Neural progenitor cell (in vitro differentiated cells): ENCODE data around the gene MEMO1. TPM values are rescaled to one million over a fixed set of nuclear protein-coding genes. Genes with fewer than 3 reads are reported as not detected.
"Not testable (repeated sequence)": the region's sequence is repeated elsewhere in the genome, so short reads cannot be mapped to it uniquely, and the experiment has no call there.

Experiments
- DNase-seq: peaks from one replicate; pipeline ENCODE4 v3.0.0-alpha.2; 2016; ENCODE audit warnings: low spot score
- H2AFZ ChIP-seq: fragments of 200-600 bp; sonication (generic); replicated peaks from 2 replicates; pipeline ENCODE4 v1.6.1; 2016; ENCODE audit warnings: antibody characterized with exemption
- H3F3A ChIP-seq: fragments of 200-600 bp; sonication (generic); 2 replicates; pipeline ENCODE4 v1.6.1; 2016; ENCODE audit warnings: antibody characterized with exemption, low read depth
- H3K27ac ChIP-seq: fragments of 200-600 bp; sonication (generic); 2 replicates; pipeline ENCODE4 v1.5.1; 2016; ENCODE audit warnings: mild to moderate bottlenecking
- H3K27me3 ChIP-seq: fragments of 200-600 bp; sonication (generic); 2 replicates; pipeline ENCODE4 v1.6.1; 2016; ENCODE audit warnings: mild to moderate bottlenecking, moderate library complexity
- H3K36me3 ChIP-seq: fragments of 200-600 bp; sonication (generic); 2 replicates; pipeline ENCODE4 v1.5.1; 2016
- H3K4me1 ChIP-seq: fragments of 200-600 bp; sonication (generic); 2 replicates; pipeline ENCODE4 v1.6.1; 2016; ENCODE audit warnings: mixed run types
- H3K4me2 ChIP-seq: fragments of 200-600 bp; sonication (generic); 2 replicates; pipeline ENCODE4 v1.6.1; 2016
- H3K4me3 ChIP-seq: fragments of 200-600 bp; sonication (generic); 2 replicates; pipeline ENCODE4 v1.5.1; 2016
- H3K79me2 ChIP-seq: fragments of 200-600 bp; sonication (generic); 2 replicates; pipeline ENCODE4 v1.6.1; 2016; ENCODE audit warnings: low read depth
- H3K9ac ChIP-seq: fragments of 200-600 bp; sonication (generic); 2 replicates; pipeline ENCODE4 v1.6.1; 2016
- H3K9me3 ChIP-seq: fragments of 200-600 bp; sonication (generic); 2 replicates; pipeline ENCODE4 v1.5.1; 2016; ENCODE audit warnings: low read depth
- H4K20me1 ChIP-seq: fragments of 200-600 bp; sonication (generic); 2 replicates; pipeline ENCODE4 v1.6.1; 2016; ENCODE audit warnings: low read depth
- H3K27ac Mint-ChIP-seq: 3 replicates; pipeline ENCODE4 v1.8.0; 2021; ENCODE audit warnings: mixed read lengths
- H3K27me3 Mint-ChIP-seq: 2 replicates; pipeline ENCODE4 v1.8.0; 2022; ENCODE audit warnings: low read depth, mild to moderate bottlenecking, inconsistent platforms, moderate library complexity, mixed read lengths; ENCODE audit not compliant: insufficient read depth
- H3K36me3 Mint-ChIP-seq: 3 replicates; pipeline ENCODE4 v1.8.0; 2021; ENCODE audit warnings: mixed read lengths
- H3K4me1 Mint-ChIP-seq: 3 replicates; pipeline ENCODE4 v1.8.0; 2021; ENCODE audit warnings: mixed read lengths
- H3K4me3 Mint-ChIP-seq: 3 replicates; pipeline ENCODE4 v1.8.0; 2021; ENCODE audit warnings: mild to moderate bottlenecking, moderate library complexity, mixed read lengths
- H3K9me3 Mint-ChIP-seq: 3 replicates; pipeline ENCODE4 v1.8.0; 2020; ENCODE audit warnings: mixed read lengths
- EZH2 ChIP-seq: fragments of 200-600 bp; sonication (generic); IDR thresholded peaks from 2 replicates; pipeline ENCODE4 v1.6.1; 2017; ENCODE audit warnings: antibody characterized with exemption, mild to moderate bottlenecking, moderate library complexity
- EZH2phosphoT487 ChIP-seq: fragments of 200-600 bp; sonication (generic); IDR thresholded peaks from 2 replicates; pipeline ENCODE4 v1.6.1; 2017; ENCODE audit warnings: antibody characterized with exemption
- total RNA-seq: library from RNA; depleted of rRNA; stranded (reverse); fragments of >200 nt; gene quantifications from 2 replicates; pipeline ENCODE4 v1.2.3, GENCODE V29; 2015; ENCODE audit warnings: low replicate concordance
- TF ChIP-seq, protein P1 (sequence below): fragments of 200-600 bp; sonication (generic); IDR thresholded peaks from 2 replicates; pipeline ENCODE4 v1.5.1; 2017; ENCODE audit warnings: antibody characterized with exemption, mild to moderate bottlenecking

The MEMO1 gene
- total RNA-seq, 1 donor from 2014 or later, result 25.8 TPM

DNA sequence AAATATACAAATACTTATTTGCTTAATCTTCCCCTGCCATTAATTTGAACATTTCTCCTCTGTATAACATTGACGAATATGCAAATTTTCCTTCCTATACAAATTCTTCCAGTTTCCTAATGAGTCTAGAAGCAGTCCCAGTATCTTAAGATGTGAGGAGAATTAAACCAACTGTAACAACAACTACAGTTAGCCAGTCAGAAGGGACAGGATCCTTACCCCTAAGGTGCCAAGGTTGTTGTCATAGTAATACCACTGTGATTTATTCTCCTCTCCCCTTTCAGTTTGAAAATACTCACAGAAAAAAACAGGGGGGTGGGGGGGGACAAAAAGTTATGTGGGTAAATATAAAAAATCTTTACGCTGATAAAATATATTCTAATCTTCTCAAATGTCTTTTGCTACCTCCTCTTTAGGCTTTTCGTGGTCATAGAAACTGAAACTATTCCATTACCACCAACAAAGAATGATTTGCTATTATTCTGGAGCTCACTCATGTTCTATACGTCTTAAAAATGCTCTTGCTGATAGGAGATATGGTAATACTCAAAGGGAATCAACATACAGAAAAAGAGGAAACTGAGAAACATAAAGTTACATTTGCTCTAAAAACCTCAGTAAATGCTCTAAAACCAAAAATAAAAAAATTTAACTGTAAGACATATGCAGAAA lies 107.6 kb downstream of the MEMO1 start:
- peaks cover 33% of the 10 kb centered on the region for H3K36me3 Mint-ChIP-seq
- no peak overlapping the region for H3K27ac Mint-ChIP-seq
- Histone ChIP-seq H3K4me2 (no peak overlapping the region), H3K36me3 (peaks cover 8% of the 10 kb centered on the region), H3K79me2 (no peaks in the 10 kb centered on the region), H3K9me3 (peaks cover 6% of the 10 kb centered on the region), H3F3A (no peaks in the 10 kb centered on the region), H3K4me3 (no peak overlapping the region), H3K4me1 (no peaks in the 10 kb centered on the region), H3K27ac (no peak overlapping the region), H4K20me1 (no peaks in the 10 kb centered on the region), H2AFZ (no peak overlapping the region), H3K27me3 (no peaks in the 10 kb centered on the region), H3K9ac (no peak overlapping the region)
- no peak overlapping the region for H3K4me3 Mint-ChIP-seq
- H3K27me3 Mint-ChIP-seq, result no peaks in the 10 kb centered on the region
- DNase-seq, result no peak
- TF ChIP-seq, protein P1, sequence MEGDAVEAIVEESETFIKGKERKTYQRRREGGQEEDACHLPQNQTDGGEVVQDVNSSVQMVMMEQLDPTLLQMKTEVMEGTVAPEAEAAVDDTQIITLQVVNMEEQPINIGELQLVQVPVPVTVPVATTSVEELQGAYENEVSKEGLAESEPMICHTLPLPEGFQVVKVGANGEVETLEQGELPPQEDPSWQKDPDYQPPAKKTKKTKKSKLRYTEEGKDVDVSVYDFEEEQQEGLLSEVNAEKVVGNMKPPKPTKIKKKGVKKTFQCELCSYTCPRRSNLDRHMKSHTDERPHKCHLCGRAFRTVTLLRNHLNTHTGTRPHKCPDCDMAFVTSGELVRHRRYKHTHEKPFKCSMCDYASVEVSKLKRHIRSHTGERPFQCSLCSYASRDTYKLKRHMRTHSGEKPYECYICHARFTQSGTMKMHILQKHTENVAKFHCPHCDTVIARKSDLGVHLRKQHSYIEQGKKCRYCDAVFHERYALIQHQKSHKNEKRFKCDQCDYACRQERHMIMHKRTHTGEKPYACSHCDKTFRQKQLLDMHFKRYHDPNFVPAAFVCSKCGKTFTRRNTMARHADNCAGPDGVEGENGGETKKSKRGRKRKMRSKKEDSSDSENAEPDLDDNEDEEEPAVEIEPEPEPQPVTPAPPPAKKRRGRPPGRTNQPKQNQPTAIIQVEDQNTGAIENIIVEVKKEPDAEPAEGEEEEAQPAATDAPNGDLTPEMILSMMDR, result no peak
- TF ChIP-seq EZH2 (no peak), EZH2phosphoT487 (no peak)
- peaks cover 3% of the 10 kb centered on the region for H3K4me1 Mint-ChIP-seq
- H3K9me3 Mint-ChIP-seq, result peaks cover 19% of the 10 kb centered on the region

DNA sequence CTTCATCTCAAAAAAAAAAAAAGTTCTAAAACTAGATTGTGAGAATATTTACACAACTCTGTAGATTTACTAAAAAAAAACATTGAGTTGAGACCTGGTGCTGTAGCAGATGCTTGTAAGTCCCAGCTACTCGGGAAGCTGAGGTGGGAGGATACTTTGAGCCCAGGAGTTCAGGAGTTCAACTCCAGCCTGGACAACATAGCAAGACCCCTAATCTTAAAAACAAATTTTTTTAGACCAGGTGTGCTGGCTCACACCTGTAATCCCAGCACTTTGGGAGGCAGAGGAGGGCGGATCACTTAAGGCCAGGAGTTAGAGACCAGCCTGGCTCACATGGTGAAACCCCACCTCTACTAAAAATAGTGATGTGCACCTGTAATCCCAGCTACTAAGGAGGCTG lies 108.9 kb downstream of the MEMO1 start:
- Histone ChIP-seq H3K36me3 (peaks cover 11% of the 10 kb centered on the region), H2AFZ (no peak overlapping the region), H3K27me3 (no peaks in the 10 kb centered on the region), H3K9me3 (peaks cover 6% of the 10 kb centered on the region), H3K4me1 (no peaks in the 10 kb centered on the region), H3K4me3 (no peak overlapping the region), H3K79me2 (no peaks in the 10 kb centered on the region), H4K20me1 (no peaks in the 10 kb centered on the region), H3K27ac (no peak overlapping the region), H3K4me2 (no peak overlapping the region), H3K9ac (no peak overlapping the region), H3F3A (no peaks in the 10 kb centered on the region)
- peaks cover 32% of the 10 kb centered on the region for H3K9me3 Mint-ChIP-seq
- DNase-seq, result no peak
- H3K27ac Mint-ChIP-seq, result no peak overlapping the region
- TF ChIP-seq EZH2phosphoT487 (no peak), EZH2 (no peak)
- TF ChIP-seq, protein P1, result no peak
- H3K36me3 Mint-ChIP-seq, result peaks cover 44% of the 10 kb centered on the region
- H3K4me3 Mint-ChIP-seq, result no peak overlapping the region
- peaks cover 3% of the 10 kb centered on the region for H3K4me1 Mint-ChIP-seq
- no peaks in the 10 kb centered on the region for H3K27me3 Mint-ChIP-seq

DNA sequence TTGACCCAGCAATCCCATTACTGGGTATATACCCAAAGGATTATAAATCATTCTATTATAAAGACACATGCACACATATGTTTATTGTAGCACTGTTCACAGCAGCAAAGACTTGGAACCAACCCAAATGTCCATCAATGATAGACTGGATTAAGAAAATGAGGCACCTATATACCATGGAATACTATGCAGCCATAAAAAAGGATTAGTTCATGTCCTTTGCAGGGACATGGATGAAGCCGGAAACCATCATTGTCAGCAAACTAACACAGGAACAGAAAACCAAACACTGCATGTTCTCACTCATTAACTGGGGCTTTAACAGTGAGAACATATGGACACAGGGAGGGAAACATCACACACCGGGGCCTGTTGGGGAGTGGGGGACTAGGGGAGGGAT lies 110.7 kb downstream of the MEMO1 start:
- not testable (repeated sequence) for H3K27me3 ChIP-seq, H3K4me3 Mint-ChIP-seq, H3K4me1 ChIP-seq, H3K4me2 ChIP-seq, H3K27me3 Mint-ChIP-seq, H2AFZ ChIP-seq, H3F3A ChIP-seq, H3K79me2 ChIP-seq, H3K4me1 Mint-ChIP-seq, H4K20me1 ChIP-seq, DNase-seq, H3K27ac Mint-ChIP-seq, H3K9ac ChIP-seq, H3K27ac ChIP-seq, H3K4me3 ChIP-seq, H3K9me3 ChIP-seq
- Mint-ChIP-seq H3K9me3 (peaks cover 37% of the 10 kb centered on the region), H3K36me3 (peaks cover 49% of the 10 kb centered on the region)
- peaks cover 11% of the 10 kb centered on the region for H3K36me3 ChIP-seq

DNA sequence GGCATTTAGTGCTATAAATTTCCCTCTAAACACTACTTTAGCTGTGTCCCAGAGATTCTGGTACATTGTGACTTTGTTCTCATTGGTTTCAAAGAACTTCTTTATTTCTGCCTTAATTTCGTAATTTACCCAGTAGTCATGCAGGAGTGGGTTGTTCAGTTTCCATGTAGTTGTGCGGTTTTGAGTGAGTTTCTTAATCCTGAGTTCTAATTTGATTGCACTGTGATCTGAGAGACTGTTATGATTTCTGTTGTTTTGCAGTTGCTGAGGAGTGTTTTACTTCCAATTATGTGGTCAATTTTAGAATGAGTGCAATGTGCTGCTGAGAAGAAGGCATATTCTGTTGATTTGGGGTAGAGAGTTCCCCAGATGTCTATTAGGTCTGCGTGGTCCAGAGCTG lies 112.5 kb downstream of the MEMO1 start:
- H3K4me2 ChIP-seq, H2AFZ ChIP-seq, H3K4me1 Mint-ChIP-seq, H3K4me3 Mint-ChIP-seq, H3K79me2 ChIP-seq, DNase-seq, H3K4me1 ChIP-seq, H3K9me3 ChIP-seq, H3K27ac Mint-ChIP-seq, H3K27me3 Mint-ChIP-seq, H3K27me3 ChIP-seq, H3K9ac ChIP-seq, H3K4me3 ChIP-seq, H3K27ac ChIP-seq, H4K20me1 ChIP-seq: not testable (repeated sequence)
- H3K36me3 ChIP-seq, result peaks cover 11% of the 10 kb centered on the region
- H3F3A ChIP-seq, result peaks cover 10% of the 10 kb centered on the region
- peaks cover 49% of the 10 kb centered on the region for H3K36me3 Mint-ChIP-seq
- H3K9me3 Mint-ChIP-seq, result peaks cover 37% of the 10 kb centered on the region

DNA sequence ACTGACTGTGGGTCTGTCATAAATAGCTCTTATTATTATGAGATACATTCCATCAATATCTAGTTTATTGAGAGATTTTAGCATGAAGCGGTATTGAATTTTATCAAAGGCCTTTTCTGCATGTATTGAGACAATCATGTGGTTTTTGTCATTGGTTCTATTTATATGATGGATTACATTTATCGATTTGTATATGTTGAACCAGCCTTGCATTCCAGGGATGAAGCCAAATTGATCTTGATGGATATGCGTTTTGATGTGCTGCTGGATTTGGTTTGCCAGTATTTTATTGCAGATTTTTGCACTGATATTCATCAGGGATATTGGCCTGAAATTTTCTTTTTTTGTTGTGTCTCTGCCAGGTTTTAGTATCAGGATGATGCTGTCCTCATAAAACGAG lies 113.5 kb downstream of the MEMO1 start:
- Histone ChIP-seq H3K36me3 (peaks cover 11% of the 10 kb centered on the region), H3F3A (peaks cover 13% of the 10 kb centered on the region), H3K4me1 (peaks cover 16% of the 10 kb centered on the region)
- H4K20me1 ChIP-seq, H3K79me2 ChIP-seq, H3K27me3 ChIP-seq, H3K9me3 ChIP-seq, H3K9ac ChIP-seq, H3K4me2 ChIP-seq, H3K27ac Mint-ChIP-seq, H3K4me3 Mint-ChIP-seq, H3K4me3 ChIP-seq, DNase-seq, H3K27ac ChIP-seq, H2AFZ ChIP-seq, H3K27me3 Mint-ChIP-seq: not testable (repeated sequence)
- Mint-ChIP-seq H3K9me3 (peaks cover 37% of the 10 kb centered on the region), H3K4me1 (peaks cover 12% of the 10 kb centered on the region), H3K36me3 (peaks cover 44% of the 10 kb centered on the region)
